HG02759 (cell line): ENCODE data around the gene MARCHF2.
"Not testable (repeated sequence)": the region's sequence is repeated elsewhere in the genome, so short reads cannot be mapped to it uniquely, and the experiment has no call there.

Experiments
- ATAC-seq: cut with Tn5 transposase; IDR thresholded peaks from one replicate; pipeline ENCODE4 v1.9.1; 2021; ENCODE audit warnings: mild to moderate bottlenecking, moderate library complexity; ENCODE audit not compliant: unreplicated experiment

The MARCHF2 gene, protein sequence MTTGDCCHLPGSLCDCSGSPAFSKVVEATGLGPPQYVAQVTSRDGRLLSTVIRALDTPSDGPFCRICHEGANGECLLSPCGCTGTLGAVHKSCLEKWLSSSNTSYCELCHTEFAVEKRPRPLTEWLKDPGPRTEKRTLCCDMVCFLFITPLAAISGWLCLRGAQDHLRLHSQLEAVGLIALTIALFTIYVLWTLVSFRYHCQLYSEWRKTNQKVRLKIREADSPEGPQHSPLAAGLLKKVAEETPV

DNA sequence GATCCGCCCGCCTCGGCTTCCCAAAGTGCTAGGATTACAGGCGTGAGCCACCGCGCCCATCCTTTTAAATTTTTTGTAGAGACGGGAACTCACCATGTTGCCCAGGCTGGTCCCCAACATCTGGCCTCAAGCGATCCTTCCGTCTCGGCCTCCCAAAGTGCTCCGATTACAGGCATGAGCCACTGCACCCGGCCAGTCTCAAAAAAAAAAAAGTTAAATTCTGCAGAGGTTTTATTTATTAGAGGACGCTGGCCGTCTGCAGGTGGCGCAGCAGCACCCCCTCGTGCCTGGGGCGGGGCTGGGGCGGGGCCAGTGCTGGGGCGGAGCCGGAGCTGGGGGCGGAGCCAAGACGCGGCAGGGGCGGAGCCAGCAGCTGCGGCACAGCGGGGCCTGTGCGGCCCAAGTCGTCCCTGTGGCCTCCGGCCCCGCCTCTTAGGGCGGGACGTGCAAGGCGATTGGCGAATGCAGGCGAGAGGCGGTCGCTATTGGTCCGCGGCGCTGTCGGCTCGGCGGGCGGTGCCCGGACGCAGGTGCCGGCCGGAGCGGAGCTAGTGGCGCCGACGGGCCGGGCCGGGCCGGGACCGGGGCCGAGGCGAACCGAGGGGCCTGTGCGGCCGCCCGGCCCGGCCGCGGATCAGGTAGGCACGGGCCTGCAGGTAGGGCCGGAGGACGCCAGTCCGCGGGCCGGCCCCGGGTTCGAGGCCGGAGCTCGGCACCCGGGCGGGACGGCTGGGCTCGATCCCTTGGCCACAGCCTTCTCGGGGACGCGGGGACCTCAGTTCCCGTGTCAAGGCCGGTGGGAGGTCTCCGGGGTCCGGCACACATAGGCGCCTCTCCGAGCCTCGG lies at the start of gene MARCHF2:
Gene MARCHF2, plus strand, starts transcription at position 523 of the 846 bp plus-strand sequence. CDS start 8,536 bp downstream, outside the sequence.
- ATAC-seq = peak; percentile 100

DNA sequence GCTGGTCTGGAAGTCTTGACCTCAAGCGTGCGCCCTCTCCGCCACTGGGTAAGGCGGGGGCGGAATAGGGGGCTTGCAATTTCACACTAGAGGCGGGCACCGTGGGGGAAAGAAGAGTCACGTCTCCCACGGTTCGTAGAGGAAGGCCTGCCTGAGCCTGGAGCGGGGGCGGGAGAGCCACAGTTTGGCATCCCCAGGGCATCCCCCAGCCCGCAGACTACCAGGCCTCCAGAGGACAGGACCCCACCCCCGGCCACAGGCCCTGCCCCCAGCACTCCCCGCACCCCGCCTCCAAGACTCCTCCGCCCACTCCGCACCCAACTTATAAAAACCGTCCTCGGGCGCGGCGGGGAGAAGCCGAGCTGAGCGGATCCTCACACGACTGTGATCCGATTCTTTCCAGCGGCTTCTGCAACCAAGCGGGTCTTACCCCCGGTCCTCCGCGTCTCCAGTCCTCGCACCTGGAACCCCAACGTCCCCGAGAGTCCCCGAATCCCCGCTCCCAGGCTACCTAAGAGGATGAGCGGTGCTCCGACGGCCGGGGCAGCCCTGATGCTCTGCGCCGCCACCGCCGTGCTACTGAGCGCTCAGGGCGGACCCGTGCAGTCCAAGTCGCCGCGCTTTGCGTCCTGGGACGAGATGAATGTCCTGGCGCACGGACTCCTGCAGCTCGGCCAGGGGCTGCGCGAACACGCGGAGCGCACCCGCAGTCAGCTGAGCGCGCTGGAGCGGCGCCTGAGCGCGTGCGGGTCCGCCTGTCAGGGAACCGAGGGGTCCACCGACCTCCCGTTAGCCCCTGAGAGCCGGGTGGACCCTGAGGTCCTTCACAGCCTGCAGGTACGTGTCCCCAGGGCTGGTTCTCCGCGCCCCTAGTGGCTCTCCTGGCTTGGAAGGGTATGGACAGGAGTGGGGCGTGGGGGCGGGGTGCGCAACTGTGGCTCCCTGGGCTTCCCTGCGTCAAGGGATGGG lies 49.0 kb upstream of the MARCHF2 start, which contains the start of gene ANGPTL4:
Gene ANGPTL4, plus strand, starts transcription at position 353 of the 969 bp plus-strand sequence. Its CDS starts 167 bp downstream, at position 520.
- no peak for ATAC-seq

GRCh38 chr19:8366121-8366581 lies 47.0 kb upstream of the MARCHF2 start:
- ATAC-seq = no peak

DNA sequence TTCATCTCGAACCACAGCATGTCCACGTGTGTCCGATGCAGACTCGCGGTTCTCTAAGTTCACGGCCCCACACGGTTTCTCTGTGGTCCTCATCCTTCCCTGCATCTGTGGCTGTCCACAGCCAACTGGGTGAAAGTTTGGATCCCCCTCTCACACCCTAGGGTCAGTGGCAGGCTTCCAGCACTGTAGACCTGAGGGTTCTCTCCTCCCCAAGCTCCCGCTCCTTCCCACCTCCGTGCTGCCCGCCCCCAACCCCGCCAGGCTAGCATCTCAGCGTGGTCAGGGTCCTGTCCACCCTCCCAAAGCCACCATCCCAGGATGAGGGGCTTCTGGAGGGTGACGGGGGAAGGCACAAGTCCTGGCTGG lies 46.2 kb upstream of the MARCHF2 start:
- ATAC-seq = no peak

GRCh38 chr19:8367327-8368001 lies 45.6 kb upstream of the MARCHF2 start:
- no peak for ATAC-seq

GRCh38 chr19:8370176-8371010 lies 42.7 kb upstream of the MARCHF2 start:
- ATAC-seq = no peak

DNA sequence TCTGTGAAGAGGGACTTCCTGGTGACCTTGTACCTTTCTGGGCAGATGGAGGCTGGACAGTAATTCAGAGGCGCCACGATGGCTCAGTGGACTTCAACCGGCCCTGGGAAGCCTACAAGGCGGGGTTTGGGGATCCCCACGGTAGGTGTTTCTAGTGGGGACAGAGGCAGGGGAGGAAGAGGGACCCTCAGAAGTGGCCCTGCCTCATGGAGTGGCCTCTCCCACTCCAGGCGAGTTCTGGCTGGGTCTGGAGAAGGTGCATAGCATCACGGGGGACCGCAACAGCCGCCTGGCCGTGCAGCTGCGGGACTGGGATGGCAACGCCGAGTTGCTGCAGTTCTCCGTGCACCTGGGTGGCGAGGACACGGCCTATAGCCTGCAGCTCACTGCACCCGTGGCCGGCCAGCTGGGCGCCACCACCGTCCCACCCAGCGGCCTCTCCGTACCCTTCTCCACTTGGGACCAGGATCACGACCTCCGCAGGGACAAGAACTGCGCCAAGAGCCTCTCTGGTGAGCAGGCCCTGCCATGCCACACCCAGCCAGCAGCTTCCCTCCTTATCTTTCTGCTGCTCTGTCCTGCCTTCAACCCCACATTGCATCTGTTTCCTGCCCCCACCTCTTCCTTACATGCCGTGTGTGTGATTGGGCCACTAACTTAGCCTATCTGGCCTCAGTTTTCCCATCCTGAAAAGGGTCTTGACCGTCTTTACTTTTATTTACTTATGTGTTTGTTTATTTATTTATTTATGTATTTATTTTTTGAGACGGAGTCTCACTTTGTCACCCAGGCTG lies 41.9 kb upstream of the MARCHF2 start:
- ATAC-seq = no peak

DNA sequence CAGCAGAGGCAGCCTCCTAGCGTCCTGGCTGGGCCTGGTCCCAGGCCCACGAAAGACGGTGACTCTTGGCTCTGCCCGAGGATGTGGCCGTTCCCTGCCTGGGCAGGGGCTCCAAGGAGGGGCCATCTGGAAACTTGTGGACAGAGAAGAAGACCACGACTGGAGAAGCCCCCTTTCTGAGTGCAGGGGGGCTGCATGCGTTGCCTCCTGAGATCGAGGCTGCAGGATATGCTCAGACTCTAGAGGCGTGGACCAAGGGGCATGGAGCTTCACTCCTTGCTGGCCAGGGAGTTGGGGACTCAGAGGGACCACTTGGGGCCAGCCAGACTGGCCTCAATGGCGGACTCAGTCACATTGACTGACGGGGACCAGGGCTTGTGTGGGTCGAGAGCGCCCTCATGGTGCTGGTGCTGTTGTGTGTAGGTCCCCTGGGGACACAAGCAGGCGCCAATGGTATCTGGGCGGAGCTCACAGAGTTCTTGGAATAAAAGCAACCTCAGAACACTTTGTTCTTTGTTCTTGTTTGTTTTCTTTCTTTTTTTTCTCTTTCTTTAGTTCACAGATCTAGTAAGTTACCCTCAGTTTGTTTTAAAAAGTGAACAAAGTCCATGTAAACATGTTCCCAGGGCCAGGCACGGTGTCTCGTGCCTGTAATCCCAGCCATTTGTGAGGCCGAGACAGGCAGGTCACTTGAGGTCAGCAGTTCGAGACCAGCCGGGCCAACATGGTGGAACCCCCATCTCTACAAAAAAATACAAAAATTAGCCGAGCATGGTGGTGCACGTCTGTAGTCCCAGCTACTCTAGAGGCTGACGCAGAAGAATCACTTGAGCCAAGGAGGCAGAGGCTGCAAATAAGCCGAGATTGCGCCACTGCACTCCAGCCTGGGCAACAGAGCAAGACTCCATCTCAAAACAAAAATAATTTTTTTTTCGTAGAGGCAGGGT lies 39.0 kb upstream of the MARCHF2 start:
- ATAC-seq = no peak

DNA sequence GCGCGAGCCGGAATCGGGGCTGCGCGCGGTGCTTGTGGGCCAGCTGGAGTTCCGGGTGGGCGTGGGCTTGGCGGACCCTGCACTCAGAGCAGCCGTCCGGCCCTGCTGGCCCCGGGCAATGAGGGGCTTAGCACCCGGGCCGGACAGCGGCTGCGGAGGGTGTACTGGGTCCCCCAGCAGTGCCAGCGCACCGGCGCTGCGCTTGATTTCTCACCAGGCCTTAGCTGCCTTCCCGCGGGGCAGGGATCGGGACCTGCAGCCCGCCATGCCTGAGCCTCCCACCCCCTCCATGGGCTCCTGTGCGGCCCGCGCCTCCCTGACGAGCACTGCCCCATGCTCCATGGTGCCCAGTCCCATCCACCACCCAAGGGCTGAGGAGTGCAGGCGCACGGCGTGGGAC lies 37.3 kb upstream of the MARCHF2 start:
- ATAC-seq = not testable (repeated sequence)

DNA sequence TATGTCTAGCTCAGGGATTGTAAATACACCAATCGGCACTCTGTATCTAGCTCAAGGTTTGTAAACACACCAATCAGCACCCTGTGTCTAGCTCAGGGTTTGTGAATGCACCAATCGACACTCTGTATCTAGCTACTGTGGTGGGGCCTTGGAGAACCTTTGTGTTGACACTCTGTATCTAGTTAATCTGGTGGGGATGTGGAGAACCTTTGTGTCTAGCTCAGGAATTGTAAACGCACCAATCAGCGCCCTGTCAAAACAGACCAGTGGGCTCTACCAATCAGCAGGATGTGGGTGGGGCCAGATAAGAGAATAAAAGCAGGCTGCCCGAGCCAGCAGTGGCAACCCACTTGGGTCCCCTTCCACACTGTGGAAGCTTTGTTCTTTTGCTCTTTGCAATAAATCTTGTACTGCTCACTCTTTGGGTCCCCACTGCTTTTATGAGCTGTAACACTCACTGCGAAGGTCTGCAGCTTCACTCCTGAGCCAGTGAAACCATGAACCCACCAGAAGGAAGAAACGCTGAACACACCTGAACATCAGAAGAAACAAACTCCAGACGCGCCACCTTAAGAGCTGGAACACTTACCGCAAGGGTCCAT lies 36.6 kb upstream of the MARCHF2 start:
- not testable (repeated sequence) for ATAC-seq

DNA sequence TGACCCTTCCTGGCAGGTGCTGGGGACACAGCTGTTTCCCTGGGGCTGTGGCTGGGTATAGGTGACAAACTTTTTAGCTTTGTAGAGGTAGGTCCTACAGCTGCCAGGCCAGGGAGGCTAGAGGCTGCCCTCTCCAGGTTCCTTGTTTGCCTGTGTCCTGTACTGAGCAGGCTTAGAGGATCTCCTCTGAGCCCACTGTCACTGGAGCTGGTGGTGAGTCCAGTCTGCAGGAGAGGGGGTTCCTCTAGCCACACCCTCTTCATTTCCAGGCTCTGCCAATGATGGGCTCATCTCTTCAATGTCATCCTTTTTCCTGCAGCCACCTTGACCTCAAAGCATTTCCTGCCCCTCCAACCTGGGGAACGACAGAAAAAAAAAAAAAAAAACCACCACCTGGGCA lies 35.5 kb upstream of the MARCHF2 start:
- ATAC-seq = no peak

- not testable (repeated sequence) for ATAC-seq
Measured at GRCh38 chr19:8379156-8379891, 33.8 kb upstream of the MARCHF2 start.

- ATAC-seq = not testable (repeated sequence)
Measured at GRCh38 chr19:8384569-8384968, 28.5 kb upstream of the MARCHF2 start.

DNA sequence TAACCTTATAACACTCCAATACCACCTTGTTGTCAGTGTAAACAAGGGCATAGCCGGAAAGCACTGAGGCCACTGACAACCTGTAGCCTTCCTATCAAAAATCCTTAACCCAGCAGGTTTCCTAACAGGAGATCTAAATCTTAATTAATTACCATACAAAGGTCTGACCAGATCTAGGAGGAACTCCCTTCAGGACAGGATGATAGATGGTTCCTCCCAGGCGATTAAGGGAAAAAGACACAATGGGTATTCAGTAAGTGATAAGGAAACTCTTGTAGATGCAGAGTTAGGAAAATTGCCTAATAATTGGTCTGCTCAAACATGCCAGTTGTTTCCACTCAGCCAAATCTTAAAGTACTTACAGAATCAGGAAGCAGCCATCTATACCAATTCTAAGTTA lies 28.0 kb upstream of the MARCHF2 start:
- ATAC-seq = not testable (repeated sequence)

DNA sequence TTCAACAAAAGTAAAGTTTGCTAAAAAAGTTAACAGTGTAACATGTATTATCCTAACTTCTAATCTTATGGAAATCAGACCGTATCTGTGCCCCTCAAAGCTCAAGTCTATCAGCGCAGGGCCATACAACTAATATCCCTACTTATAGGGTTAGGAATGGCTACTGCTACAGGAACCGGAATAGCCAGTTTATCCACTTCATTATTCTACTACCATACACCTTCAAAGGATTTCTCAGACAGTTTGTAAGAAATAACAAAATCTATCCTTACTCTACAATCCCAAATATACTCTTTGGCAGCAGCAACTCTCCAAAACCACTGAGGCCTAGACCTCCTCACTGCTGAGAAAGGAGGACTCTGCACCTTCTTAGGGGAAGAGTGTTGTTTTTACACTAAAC lies 27.5 kb upstream of the MARCHF2 start:
- not testable (repeated sequence) for ATAC-seq

DNA sequence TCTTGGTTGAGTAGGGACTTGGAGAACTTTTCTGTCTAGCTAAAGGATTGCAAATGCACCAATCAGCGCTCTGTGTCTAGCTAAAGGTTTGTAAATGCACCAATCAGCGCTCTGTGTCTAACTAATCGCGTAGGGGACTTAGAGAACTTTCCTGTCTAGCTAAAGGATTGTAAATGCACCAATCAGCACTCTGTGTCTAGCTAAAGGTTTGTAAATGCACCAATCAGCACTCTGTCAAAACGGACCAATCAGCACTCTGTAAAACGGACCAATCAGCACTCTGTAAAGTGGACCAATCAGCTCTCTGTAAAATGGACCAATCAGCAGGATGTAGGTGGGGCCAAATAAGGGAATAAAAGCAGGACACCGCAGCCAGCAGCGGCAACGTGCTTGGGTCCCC lies 26.7 kb upstream of the MARCHF2 start:
- not testable (repeated sequence) for ATAC-seq
